Stimulated activated CD4-positive, alpha-beta T cell treated with anti-CD3 and anti-CD28 coated beads, Interleukin-12 subunit alpha, Interleukin-12 subunit beta, amount 100 ng/mL, for 4 hours (primary cell): ENCODE results near the gene CHD2.
"Not testable (repeated sequence)": the region's sequence is repeated elsewhere in the genome, so short reads cannot be mapped to it uniquely, and the experiment has no call there.

ENCODE experiments used
- DNase-seq: peaks from one replicate; pipeline ENCODE4 v3.0.0-alpha.2; 2020

The CHD2 gene

DNA sequence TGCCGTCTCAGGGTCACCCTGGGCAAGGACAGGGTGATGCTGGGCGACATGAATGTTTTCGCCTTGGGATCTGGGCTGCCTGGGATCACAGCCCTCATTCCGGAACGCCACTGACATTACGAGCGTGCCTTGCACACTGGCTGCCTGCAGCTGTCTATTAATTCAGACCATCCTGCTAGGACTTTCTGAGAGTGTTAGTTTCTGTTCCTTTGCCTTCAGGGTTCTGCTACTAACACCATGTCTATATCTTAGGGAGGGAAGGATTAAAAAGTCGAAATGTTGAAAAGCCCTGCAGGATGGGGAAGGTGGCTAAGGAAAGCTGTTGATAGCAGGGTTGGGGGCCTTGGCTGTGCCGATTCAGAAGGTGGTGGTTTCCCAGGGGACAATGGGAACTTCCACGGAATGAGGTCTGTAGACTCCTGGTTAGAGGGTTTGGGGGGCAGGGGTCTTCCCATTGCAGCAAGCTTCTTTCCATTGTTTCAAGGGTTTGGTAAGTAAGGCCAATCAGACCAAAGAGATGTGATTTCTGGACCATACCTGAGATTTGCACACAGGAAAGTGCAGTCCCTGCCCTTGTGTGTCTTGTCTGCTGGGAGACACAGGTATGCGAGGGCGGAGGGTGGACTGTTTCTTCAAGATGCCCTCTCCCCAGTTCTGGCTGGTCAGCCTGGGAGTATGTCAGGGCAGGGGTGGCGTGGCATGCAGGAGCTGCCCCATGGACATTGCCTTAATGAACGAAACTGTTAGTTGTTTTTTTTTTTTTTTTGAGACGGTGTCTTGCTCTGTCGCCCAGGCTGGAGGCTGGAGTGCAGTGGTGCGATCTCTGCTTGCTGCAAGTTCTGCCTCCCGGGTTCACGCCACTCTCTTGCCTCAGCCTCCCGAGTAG lies 137.9 kb downstream of the CHD2 start:
- no peak for DNase-seq

DNA sequence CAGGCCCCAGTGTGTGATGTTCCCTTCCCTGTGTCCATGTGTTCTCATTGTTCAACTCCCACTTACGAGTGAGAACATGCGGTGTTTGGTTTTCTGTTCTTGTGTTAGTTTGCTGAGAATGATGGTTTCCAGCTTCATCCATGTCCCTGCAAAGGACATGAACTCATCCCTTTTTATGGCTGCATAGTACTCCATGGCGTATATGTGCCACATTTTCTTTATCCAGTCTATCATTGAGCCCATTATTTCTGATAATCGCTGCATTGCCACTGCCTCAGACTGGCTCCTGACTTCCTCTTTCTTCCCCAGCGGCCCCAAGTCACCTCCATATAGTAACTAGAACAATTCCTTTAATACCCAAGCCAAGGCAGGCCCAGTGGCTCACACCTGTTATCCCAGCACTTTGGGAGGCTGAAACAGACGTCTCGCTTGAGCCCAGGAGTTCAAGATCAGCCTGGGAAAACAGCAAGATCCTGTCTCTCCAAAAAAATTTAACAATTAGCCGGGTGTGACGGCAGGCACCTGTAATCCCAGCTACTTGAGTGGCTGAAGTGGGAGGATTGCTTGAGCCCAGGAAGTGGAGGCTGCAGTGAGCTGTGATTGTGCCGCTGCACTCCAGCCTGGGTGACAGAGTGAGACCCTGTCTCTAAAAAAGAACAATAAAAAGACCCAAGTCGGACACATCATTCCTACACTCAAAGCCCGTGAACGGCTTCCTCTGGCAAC lies 139.6 kb downstream of the CHD2 start:
- DNase-seq, result not testable (repeated sequence)

DNA sequence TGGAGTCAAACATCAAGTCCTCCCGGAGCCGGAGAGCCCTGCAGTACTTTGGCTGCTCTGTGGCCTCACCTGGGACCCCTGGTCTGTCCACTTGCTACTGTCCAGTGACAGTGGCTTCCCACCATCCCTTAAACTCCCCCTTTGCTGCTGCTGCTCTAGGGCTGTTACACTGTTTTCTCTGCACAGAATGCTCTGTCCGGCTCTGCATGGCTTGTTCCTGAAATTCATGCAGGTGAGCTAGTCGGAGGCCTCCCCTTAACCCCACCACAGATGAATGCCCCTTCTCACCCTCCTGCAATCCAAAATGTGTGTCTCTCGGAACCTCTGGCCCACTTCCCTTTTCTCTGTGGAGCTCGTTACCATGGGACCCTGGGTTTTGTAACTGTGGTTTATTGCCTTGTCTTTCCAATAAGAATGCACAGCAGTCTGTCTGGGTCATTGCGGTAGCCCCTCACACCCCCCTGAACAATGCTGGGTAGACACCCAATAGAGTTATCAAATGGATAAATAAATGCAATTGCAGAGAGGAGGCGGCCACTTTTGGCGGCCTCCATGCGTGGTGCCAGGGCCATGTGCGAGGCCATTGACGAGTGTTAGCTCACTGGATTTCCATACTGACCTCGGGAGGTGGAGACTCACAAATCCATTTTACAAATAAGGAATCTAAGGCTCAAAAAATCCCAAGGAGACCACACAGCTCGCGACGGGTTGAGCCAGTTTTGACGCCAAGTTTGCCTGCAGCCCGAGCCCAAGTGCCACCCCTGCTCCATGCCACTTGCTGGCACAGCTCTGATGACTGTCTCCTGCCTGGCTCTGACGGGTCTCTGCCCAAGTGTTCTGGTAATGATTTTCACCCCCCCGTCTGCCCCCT lies 140.4 kb downstream of the CHD2 start:
- DNase-seq, result no peak

DNA sequence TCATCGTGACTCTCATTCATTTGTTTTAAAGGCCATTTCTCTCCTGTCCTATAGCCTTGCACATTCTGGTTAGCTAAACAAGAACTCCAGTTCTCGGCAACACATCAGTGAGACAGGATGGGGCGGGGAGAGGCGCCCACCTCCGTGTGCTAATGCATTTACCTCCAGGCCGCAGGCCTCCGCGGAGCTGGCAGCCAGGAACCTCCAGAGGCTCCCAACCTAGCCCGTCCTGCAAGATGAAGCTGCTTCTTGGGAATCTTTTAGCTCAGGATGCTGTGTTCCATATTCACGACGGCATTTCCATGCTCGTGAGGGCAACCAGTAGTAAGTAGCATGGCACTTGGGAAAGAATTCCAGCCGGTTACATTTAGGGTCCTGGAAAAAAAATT lies 141.0 kb downstream of the CHD2 start:
- no peak for DNase-seq

DNA sequence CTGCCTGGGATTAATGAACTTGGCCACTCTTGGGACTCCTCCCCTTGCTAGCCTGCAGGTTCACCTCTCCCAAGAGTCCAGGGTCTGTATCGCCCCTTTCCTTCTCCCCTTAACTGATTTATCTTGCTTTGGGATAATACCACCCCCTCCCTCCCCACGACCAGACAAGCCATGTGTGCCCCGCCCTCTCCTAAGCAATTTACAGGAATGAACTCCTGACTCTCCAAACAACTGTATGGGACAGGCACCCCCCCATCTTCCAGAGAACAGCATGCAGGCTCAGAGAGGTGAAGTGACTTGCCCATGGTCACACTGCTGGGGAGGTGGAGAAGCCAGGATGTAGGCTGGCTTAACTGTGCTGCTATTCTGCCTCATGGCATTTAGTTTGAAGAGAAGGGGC lies 142.1 kb downstream of the CHD2 start:
- DNase-seq, result no peak

DNA sequence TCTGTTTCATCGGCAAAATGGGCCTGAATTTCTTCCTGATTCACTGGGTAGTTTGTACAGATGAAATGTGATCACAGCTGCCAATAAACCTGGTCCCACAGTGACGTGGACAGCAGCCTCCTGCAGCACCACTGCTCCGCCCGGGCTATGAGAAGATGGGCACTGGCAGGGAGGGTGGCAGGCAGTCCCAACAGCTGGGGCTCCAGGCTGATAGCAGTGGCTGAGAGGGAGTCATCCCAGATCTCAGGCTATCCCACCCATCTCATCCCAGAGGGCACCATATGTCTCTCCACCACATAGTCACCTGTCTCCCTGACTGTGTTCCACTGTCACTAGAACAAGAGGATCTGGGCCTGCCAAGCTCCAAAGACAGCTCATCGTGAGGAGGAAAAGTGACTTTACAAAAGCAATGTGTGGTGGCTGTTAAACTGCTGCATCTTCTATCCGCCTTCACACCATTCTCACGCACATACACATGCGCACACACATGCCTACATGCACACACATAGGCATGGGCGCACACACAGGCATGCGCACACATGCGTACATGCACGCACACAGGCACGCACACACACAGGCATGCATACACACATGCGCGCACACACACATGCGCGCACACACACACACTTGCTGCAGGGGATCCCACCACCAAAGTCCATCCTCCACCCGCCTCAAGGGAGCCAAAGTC lies 142.7 kb downstream of the CHD2 start:
- no peak for DNase-seq

DNA sequence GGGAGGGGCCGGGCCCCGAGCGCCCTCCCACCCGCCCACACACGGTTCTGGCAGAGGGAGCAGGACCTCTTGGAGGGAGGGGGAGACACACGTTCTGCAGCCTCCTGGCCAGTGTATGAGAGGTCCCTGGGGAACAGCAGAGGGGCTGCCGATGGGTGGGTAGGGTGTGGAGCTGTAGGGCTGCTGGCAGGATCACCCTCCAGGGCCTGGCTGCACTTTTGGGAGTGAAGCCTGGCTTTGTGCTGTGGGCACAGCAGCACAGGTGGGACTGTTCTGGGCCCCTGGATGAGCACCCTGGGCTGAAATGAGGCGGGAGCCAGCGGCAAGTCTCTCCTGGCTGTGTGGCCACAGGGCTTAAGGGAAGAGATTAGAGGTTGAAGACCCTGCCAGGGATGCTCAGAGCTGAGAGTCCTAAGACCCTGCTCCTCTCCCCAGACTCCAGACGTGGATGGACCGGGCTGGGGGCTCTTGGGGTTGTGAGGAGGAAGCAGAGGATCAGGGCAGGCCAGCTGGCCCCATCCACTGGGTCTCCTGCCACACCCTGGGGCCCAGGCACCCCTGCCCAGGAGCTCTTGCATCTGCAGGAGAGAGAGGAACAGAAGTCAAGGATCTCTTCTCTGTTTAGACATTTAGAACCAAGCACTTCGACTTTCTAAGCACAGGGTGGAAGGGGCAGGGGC lies 143.6 kb downstream of the CHD2 start:
- no peak for DNase-seq

DNA sequence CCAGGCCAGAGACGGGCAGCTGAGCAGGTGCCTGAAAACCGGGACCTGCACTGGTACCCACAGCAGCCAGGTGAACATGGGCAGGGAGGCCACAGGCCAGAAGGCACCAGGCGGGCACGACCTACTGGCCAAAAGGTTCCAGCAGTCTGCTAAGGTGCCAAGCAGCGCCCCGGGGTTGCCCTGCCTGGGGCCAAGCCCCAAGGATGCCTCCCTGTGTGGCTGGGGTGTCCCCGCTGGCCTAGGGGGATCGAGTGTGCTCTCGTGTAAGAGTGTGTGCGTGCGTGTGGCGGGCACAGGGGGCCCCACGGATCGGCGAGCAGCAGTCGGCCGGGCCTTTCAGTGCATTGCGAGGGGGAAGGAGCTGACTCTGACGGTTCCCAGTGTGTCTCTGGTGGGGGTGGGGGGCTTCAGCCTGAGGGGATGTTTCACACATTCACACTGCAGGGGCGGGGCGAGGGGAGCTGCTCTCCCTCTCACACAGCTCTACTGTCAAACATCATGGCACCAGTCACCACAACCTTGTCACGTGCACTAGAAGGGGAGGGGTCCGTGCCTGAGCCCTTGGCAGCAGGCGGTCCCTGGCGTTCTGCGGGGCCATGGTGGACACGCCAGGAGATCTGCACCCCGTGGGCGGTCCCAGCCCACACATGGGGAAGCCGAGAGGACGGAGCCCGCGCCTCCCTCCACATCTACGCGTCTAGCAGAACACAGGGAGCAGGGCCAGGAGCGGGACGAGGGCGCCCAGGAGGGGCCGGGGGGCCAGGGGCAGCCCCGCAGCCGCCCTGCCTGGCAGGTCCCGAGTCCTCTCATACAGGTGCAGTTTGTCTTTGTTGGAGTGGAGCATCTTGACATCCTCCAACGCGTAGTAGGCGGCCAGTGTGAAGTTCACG lies 144.4 kb downstream of the CHD2 start:
- no peak for DNase-seq

DNA sequence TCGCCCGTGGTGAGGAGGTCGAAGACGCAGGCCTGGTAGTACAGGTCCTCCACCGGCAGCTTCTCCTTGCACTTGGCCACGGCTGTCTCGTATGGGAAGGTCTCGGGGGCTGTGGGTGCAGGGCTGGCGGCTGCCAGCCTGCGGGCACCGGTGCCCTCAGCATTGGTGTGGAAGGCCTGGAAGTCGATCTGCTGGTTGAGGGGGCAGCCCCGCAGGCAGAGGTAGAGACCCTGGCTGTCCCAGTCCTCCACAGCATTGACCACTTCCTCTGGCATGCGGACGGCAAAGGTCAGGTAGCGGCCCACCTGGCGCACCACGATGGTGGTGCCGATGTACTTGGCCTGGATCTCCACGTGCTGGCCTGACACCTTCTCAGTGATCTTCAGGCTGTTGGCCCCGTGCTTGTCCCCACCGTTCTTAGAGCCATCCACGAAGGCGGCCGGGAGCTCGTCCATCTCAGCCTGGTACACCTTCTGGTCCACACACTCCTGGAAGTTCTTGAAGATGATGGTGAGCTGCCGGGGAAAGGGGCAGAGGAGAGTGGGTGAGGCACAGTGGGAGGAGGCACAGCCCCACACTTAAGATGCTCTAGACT lies 145.2 kb downstream of the CHD2 start:
- no peak for DNase-seq

DNA sequence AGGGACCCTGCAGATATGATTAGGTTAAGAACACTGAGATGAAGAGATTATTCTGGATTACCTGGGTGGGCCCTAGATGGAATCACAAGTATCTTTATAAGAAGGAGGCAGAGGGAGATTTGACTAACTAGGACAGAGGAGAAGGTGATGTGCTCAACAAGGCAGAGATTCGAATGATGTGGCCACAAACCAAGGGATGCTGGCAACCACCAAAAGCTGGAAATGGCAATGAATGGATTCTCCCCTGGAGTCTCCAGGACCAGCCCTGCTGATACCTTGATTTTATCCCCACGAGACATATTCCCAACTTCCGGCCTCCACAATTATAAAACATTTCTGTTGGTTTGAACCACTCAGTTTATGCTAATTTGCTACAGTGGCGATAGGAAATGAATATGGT lies 146.0 kb downstream of the CHD2 start:
- DNase-seq, result no peak

DNA sequence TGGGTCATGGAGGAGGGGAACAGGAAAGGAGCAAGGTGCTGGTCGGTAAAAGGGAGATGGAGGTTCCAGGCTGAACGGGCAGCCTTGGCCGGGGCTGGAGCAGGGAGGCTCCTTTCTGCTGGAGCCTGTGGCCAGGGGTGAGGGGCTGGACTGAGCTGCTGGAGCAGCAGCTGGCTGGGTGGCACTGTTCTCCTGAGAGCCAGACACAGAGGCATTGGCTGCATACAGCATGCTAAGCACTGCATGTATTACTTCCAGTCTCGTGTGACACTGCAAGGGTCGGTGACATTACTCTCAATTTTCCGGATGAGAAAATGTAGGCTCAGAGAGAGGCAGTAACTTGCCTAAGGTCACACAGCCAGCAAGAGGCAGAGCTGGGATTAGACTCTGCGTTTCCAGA lies 146.6 kb downstream of the CHD2 start:
- DNase-seq, result no peak

DNA sequence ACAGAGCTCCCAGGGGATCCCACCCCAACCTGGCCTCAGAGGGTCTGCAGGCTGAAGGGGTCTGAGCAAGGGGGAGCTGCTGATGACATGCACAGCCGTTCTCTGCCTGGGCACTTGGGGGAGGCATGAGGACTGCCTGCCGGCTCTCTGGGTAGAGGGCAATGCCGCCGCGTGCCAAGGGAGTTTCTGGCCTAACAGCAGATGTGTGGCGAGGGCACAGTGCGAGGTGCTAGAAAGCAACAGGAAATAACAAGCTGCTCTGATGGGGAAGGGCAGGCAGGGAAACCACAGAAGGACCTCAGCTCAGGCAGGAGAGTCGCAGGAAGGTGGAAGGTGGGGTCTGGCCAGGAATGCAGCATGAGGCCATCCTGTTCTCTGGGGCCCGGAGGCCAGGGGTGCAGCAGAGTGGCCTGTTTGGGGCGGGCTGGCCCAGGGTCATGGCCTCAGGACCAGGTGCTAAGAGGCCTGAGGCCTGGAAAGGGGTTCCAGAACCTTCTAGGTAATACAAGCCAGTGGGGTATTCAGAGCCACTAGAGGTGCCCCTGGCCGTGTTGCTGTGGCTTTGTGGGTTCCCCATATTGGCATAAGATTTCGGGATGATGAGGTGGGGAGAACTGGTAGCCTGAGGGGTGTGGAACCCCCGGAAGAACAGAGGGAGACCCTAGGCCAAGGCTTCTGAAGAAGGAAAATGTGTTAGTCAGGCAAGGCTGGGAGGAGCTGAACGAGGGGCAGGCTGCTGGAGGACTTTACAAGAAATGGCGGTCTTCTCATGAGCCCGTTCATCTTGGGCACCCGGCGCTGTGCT lies 147.7 kb downstream of the CHD2 start:
- DNase-seq, result no peak

DNA sequence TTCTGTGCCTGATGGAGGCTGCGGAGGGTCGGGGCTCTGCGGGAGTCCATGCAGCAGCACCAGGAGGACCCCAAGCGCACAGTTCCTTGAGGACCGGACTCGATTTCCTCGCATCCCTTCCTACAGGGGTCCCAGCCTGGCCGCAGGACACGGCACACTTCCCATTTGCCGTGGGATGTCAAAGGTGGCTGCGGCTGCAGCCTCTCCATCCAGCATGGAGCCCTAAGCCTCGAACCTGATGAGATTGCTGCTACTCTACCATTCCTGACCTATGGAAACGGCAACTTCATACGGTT lies 148.2 kb downstream of the CHD2 start:
- no peak for DNase-seq

DNA sequence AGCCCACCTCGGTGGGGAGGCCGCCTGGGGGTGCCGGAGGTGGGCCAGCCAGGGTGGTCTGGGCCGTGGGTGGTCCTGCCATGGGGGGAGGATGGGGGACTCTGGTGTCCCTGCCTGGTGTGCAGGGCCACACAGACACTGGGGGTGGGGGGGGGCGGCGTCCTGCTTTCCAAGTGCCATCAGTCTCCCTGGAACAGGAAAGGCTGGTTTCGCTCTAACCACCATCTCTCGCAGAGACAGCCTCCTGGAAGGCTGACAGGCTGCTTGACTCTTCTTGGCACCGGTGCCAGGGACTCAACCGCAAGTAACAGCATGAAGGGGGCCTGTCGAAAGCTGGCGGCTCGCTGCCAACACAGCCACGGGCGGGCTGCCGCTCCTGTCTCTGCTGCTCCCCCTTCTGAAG lies 148.6 kb downstream of the CHD2 start:
- no peak for DNase-seq

DNA sequence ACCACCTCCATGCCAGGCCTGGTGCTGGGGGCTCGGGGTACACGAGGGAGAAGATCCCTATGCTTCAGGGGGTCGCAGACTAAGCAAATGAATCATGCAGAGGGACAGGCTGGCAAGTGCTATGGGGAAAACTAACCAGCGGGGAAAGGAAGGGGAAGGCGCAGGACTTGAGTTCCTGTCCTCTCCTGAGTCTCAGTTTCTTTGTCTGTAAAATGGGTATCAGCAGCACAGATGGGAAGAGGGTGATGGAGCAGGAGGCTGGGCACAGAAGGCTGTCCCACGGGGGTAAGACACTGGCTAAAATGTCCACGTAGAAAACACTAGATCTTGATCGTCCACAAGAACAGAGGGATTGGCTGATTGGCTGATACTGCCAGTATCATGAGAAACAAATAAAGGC lies 149.1 kb downstream of the CHD2 start:
- no peak for DNase-seq

DNA sequence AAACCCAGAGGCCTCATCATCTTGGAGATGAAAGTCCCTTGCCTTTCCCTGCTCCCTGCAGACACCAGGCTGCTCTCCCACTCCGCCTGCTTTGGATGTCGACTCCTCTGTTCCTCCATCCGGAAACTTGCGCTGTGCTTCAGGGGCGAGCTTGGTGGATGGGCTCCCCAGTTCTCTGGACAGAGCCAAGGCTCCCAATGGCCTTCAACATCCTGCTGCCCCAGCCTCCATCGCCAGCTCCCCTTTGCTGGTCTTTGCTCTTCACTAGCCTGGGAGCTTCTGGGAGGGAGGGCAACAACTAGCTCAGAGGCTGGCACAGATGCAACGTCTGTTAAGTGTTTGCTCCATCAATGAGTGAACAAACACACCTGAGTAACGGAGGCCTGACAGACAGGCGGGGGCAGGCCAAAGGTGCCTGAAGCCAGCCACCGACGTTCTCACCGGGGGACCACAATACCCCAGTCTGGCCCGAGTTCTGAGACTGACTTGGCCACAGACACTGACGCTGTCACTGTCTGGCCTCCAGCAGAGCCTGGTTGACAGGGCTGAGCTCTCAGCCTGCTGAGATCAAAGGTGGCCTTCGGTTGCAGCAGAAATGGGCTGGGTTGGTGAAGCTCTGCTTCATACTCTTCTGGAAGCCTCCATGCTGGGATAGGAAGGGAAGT lies 149.9 kb downstream of the CHD2 start:
- DNase-seq, result no peak

DNA sequence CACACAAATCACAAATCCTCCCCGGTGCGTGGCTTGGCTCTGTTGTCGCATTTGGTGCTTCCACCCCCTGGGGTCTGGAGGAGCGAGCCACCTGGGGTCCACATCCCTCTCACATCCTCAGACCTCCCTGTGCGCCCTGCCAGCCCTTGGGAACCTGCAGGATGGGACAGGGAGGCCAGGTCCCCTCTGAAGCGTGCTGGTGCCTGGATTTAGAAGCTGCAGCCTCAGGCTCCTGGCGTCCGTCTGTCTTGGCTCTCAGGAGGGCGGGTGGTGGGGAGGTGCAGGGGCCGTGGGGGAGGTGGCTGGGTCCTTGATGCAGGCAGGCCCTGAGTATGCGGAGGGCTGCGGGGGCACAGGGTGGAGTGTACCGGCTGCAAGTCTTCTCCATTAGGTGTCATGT lies 150.5 kb downstream of the CHD2 start:
- DNase-seq, result no peak

DNA sequence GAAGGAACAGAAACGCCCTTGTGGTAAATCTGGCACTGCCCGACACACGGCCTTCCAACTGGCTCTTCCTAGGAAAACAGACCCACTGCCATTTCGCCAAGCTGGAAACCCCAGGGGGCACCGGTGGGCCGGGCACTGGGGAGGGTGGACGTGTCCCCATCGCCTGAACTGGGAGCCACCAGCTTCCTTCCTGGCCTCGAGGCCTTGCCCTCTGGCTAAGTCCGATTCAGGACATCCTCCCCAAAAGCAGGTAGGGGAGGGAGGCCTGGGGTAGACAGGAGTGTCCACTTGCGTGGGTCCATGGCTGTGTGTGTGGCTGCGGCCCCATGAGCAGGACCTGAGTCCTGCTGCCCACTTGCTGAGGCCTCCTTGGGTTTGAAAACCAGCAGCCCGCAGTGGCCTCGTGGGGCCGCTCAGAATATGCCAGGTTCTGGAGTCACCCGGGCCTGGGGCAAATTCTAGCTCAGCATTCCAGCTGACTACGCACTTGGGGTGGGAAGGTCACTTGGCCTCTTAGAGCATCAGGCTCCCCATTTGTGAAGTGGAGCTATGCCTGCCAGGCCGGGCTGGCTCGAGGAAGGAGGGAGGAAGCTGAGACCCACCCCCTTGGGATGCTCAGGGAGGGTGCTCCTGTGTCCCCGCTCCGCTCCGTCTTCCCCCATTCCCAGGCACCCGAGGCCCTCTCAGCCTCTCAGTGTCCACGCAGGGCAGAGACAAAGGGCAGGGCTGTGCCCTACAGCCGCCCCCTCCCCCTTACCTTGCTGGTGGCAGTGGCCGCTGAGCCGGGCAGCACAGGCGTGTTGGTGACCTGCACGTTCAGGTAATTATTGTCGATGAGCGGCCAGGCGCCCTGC lies 151.3 kb downstream of the CHD2 start:
- DNase-seq, result no peak
